Measurements from ENCODE around the gene FGFRL1.

The FGFRL1 gene

DNA sequence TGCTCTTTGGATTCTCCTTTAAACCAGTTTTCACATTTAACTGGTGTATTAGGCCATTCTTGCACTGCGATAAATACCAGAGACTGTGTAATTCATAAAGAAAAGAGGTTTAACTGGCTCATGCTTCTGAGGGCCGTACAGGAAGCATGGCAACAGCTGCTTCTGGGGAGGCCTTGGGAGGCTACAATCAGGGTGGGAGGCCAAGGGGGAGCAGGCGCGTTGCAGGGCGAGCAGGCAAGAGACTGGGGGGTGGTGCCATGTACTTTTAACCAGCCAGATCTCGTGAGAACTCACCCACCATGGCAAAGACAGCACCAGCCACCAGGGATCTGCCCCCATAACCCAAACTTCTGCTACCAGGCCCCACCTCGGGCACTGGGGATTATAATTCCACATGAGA lies 63.8 kb downstream of the FGFRL1 start:
- no peak for DNase-seq (ENCODE audit: low spot score)

DNA sequence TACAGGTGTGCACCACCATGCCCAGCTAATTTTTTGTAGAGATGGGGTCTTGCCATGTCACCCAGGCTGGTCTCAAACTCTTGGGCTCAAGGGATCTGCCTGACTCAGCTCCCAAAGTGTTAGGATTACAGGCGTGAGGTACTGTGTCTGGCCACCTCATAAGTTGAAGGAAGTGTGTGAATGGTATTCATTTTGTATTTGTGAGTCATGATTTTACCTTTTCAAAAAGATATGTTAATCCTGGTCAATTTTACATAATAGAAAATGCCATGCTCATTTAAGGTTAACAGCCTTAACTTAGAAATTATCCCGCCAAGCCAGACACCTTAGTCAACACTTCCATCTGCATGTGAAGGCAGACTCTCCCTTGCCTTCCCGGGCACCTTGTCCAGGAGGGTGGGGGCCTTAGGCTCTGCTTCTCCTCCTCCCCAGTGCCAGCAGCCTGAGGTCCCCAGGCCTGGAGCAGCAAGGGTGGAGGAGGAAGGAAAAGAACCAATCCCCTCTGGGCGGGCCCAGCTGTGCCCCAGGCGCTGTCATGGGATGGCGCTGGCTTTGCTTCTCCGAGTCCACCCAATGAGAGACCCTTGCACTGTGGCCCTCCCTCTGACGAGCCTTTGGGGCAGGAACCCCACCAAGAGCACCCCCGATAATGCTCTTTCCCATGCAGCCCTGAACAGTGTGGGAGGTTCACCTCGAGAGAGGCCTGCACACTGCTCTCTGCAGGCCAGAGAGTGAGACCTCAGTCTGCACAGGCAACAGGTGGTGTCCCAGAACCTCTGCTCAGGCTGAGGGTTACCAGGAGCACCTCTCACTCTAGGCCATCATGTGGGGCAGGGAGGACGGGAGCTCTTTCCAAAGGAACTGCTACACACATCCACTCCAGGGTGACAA lies 64.6 kb downstream of the FGFRL1 start:
- DNase-seq (ENCODE audit: low spot score) = no peak
